Nephron progenitor cell (in vitro differentiated cells): Measurements from ENCODE around the gene ALG14.
A peak's percentile ranks its signal among the peaks of the same experiment; 100 is the strongest.
"Not testable (repeated sequence)": the region's sequence is repeated elsewhere in the genome, so short reads cannot be mapped to it uniquely, and the experiment has no call there.

Experiments
- DNase-seq: peaks from one replicate; pipeline ENCODE4 v3.0.0; 2021
- H3K27ac Mint-ChIP-seq: 2 replicates; pipeline ENCODE4 v1.8.0; 2021; ENCODE audit warnings: mild to moderate bottlenecking, moderate library complexity, mixed read lengths
- H3K27me3 Mint-ChIP-seq: 2 replicates; pipeline ENCODE4 v1.8.0; 2021; ENCODE audit warnings: mild to moderate bottlenecking, low read depth, mixed read lengths; ENCODE audit not compliant: poor library complexity
- H3K36me3 Mint-ChIP-seq: 2 replicates; pipeline ENCODE4 v1.8.0; 2021; ENCODE audit warnings: low read depth, mixed read lengths
- H3K4me1 Mint-ChIP-seq: 2 replicates; pipeline ENCODE4 v1.8.0; 2021; ENCODE audit warnings: mixed read lengths
- H3K4me3 Mint-ChIP-seq: 2 replicates; pipeline ENCODE4 v1.8.0; 2021; ENCODE audit warnings: mild to moderate bottlenecking, moderate library complexity, mixed read lengths
- H3K9me3 Mint-ChIP-seq: 2 replicates; pipeline ENCODE4 v1.8.0; 2021; ENCODE audit warnings: mild to moderate bottlenecking, moderate library complexity, mixed read lengths
- CTCF ChIP-seq: fragments of 200-600 bp; sonication (generic); IDR thresholded peaks from 2 replicates; pipeline ENCODE4 v1.5.0; 2021; ENCODE audit warnings: antibody characterized with exemption

ALG14 gene

GRCh38 chr1:95002540-95003432, 70.0 kb downstream of the ALG14 start:
- H3K4me1 Mint-ChIP-seq: peaks cover 32% of the 10 kb centered on the region
- H3K36me3 Mint-ChIP-seq: no peaks in the 10 kb centered on the region
- H3K9me3 Mint-ChIP-seq: no peaks in the 10 kb centered on the region
- H3K4me3 Mint-ChIP-seq: peak overlapping the region; percentile 6
- H3K27me3 Mint-ChIP-seq: peaks cover 3% of the 10 kb centered on the region
- DNase-seq: no peak
- H3K27ac Mint-ChIP-seq: peak overlapping the region; percentile 83
- TF ChIP-seq CTCF: no peak

GRCh38 chr1:95002164-95002539, 70.6 kb downstream of the ALG14 start:
- H3K27me3 Mint-ChIP-seq: peaks cover 5% of the 10 kb centered on the region
- TF ChIP-seq CTCF: no peak
- H3K9me3 Mint-ChIP-seq: no peaks in the 10 kb centered on the region
- H3K4me1 Mint-ChIP-seq: peaks cover 34% of the 10 kb centered on the region
- H3K4me3 Mint-ChIP-seq: peak overlapping the region; percentile 7
- no peak overlapping the region for H3K27ac Mint-ChIP-seq
- no peaks in the 10 kb centered on the region for H3K36me3 Mint-ChIP-seq
- DNase-seq: no peak

- no peak for DNase-seq
- H3K4me1 Mint-ChIP-seq: peaks cover 34% of the 10 kb centered on the region
- H3K9me3 Mint-ChIP-seq: no peaks in the 10 kb centered on the region
- no peaks in the 10 kb centered on the region for H3K36me3 Mint-ChIP-seq
- TF ChIP-seq CTCF: no peak
- H3K27ac Mint-ChIP-seq: no peak overlapping the region
- H3K27me3 Mint-ChIP-seq: peaks cover 7% of the 10 kb centered on the region
- no peak overlapping the region for H3K4me3 Mint-ChIP-seq
Observed at GRCh38 chr1:94999456-95000131, 73.2 kb downstream of the ALG14 start.

- no peak overlapping the region for H3K27ac Mint-ChIP-seq
Observed at GRCh38 chr1:94998748-94999147, 74.0 kb downstream of the ALG14 start.

GRCh38 chr1:94998114-94998513, 74.6 kb downstream of the ALG14 start:
- DNase-seq: no peak
- H3K27me3 Mint-ChIP-seq: peaks cover 7% of the 10 kb centered on the region
- no peak overlapping the region for H3K27ac Mint-ChIP-seq
- no peak overlapping the region for H3K4me3 Mint-ChIP-seq
- no peaks in the 10 kb centered on the region for H3K36me3 Mint-ChIP-seq
- no peak for TF ChIP-seq CTCF
- no peaks in the 10 kb centered on the region for H3K9me3 Mint-ChIP-seq
- H3K4me1 Mint-ChIP-seq: peaks cover 40% of the 10 kb centered on the region

More at GRCh38 chr1:94998748-94999147, 74.0 kb downstream of the ALG14 start:
- Mint-ChIP-seq H3K4me3 (no peak overlapping the region), H3K9me3 (no peaks in the 10 kb centered on the region), H3K36me3 (no peaks in the 10 kb centered on the region), H3K27me3 (peaks cover 7% of the 10 kb centered on the region), H3K4me1 (peaks cover 40% of the 10 kb centered on the region)
- no peak for DNase-seq
- TF ChIP-seq CTCF: no peak

- H3K27me3 Mint-ChIP-seq, H3K27ac Mint-ChIP-seq, H3K4me3 Mint-ChIP-seq, DNase-seq, H3K9me3 Mint-ChIP-seq, H3K36me3 Mint-ChIP-seq: not testable (repeated sequence)
- peaks cover 30% of the 10 kb centered on the region for H3K4me1 Mint-ChIP-seq
Observed at GRCh38 chr1:94995536-94995935, 77.2 kb downstream of the ALG14 start.
